ENCODE results near the gene RASA3.

Gene RASA3

DNA sequence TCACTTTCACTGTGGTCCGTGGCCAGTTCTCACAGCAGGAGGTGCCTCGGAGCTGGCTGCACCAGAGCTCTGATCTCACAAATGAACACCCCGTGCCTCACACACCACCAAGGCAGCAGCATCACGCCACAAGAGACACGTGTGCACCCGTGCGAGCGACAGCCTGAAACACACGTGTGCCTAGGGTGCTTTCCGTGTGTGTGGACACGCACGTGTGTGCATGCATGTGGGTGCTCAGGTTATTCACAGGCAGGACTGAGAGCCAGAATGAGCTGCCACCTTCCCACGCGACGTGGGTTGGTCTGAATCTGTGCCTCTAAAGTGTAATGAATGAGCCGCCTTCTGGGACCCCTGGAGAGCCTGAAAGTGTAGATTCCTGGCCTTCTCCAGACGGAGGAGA lies 90.9 kb downstream of the RASA3 start:
- no peak for DNase-seq (ENCODE audit: extremely low read depth, low read depth)
- TF ChIP-seq, protein P1, sequence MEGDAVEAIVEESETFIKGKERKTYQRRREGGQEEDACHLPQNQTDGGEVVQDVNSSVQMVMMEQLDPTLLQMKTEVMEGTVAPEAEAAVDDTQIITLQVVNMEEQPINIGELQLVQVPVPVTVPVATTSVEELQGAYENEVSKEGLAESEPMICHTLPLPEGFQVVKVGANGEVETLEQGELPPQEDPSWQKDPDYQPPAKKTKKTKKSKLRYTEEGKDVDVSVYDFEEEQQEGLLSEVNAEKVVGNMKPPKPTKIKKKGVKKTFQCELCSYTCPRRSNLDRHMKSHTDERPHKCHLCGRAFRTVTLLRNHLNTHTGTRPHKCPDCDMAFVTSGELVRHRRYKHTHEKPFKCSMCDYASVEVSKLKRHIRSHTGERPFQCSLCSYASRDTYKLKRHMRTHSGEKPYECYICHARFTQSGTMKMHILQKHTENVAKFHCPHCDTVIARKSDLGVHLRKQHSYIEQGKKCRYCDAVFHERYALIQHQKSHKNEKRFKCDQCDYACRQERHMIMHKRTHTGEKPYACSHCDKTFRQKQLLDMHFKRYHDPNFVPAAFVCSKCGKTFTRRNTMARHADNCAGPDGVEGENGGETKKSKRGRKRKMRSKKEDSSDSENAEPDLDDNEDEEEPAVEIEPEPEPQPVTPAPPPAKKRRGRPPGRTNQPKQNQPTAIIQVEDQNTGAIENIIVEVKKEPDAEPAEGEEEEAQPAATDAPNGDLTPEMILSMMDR (IDR thresholded peaks at IDR 0.05; ENCODE audit: low read depth, low read length, missing control alignments), result no peak
- H3K4me3 ChIP-seq (replicated peaks; ENCODE audit: low read depth, low read length), result no peak overlapping the region

DNA sequence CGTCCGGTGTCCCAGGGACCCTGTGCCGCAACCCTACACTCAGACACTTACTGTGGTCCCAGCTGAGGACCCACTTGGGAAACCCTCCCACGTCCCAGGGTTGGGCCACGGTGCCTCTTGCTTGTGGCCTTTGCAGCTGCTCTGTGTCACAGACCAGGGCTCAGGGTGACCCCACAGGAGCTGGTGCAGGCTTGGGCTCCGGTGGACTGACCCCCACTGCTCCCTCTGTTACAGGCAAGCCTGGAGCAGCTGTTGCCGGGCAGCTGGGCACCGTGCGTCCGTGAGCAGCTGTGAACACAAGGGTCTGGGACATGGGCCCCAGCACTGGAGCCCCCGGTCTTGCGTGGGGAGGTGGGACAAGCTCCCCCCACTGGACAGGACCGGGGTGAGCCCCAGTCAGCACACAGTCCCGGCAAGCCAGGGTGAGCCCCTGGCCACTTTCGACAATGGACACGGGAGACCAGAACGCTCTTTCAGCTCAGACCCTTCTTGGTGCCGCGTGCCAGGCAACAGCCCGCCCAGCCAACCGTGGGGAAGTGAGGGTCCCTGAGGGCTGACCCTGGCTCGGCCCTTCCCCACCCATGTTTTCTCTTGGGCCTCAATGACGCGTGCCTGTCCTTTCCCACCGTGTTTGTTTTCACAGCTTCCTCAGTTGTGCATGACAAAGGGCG lies 92.8 kb downstream of the RASA3 start:
- TF ChIP-seq, protein P1 (IDR thresholded peaks at IDR 0.05; ENCODE audit: low read depth, low read length, missing control alignments), result no peak
- no peak overlapping the region for H3K4me3 ChIP-seq (replicated peaks; ENCODE audit: low read depth, low read length)
- DNase-seq (ENCODE audit: extremely low read depth, low read depth), result no peak

DNA sequence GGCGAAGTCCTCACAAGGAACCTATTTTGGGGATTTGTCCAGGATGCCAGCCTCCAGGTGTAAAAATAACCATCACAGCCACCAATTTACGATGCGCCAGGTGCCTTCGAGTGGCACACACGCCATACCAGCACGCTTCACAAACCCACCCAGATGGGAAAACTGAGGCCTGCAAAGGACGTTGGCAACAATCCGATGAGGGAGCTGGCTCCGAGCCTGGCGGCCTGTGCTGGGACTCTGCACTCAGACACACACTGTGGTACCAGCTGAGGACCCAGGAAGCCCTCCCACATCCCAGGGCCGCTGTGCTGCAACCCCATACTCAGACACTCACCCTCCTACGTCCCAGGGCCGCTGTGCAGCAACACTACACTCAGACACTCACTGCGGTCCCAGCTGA lies 93.5 kb downstream of the RASA3 start:
- H3K4me3 ChIP-seq (replicated peaks; ENCODE audit: low read depth, low read length), result no peak overlapping the region
- no peak for DNase-seq (ENCODE audit: extremely low read depth, low read depth)
- TF ChIP-seq, protein P1 (IDR thresholded peaks at IDR 0.05; ENCODE audit: low read depth, low read length, missing control alignments), result no peak

DNA sequence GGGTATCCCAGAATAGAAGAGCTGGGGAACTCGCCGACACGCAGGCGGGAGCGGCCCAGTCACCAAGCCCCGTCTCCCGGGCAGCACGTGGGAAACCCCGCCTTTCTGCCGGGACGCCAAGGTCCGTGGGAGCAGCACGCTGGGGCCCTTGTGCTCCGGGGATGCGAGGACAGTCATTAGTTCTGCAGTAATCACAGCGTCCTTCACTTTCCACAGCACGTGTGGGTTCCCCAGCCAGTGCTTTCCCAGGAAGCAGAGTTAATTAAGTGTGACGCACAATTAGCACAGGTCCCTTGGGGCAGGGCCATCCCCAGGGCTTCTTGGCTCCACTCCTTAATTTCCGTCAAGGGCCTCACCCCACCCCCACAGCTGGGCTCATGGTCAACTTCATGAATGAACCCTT lies 94.2 kb downstream of the RASA3 start:
- TF ChIP-seq, protein P1 (IDR thresholded peaks at IDR 0.05; ENCODE audit: low read depth, low read length, missing control alignments), result no peak
- H3K4me3 ChIP-seq (replicated peaks; ENCODE audit: low read depth, low read length), result no peak overlapping the region
- DNase-seq (ENCODE audit: extremely low read depth, low read depth), result no peak

DNA sequence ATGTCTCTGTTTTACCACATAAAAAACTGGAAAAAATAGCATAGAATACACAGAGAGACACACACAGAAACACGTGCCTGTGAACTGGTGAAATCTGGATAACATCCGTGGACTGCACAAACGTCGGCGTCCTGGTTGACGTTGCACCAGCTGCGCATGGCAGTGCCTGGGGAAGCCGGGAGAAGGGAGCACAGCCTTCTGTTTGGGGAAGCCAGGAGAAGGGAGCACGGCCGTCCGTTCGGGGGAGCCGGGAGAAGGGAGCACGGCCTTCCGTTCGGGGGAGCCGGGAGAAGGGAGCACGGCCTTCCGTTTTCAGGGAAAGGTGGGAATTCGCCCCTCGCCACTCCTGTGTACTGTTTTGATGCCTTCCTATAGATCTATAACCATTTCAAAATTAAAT lies 94.7 kb downstream of the RASA3 start:
- DNase-seq (ENCODE audit: extremely low read depth, low read depth), result no peak
- H3K4me3 ChIP-seq (replicated peaks; ENCODE audit: low read depth, low read length), result no peak overlapping the region
- TF ChIP-seq, protein P1 (IDR thresholded peaks at IDR 0.05; ENCODE audit: low read depth, low read length, missing control alignments), result no peak

DNA sequence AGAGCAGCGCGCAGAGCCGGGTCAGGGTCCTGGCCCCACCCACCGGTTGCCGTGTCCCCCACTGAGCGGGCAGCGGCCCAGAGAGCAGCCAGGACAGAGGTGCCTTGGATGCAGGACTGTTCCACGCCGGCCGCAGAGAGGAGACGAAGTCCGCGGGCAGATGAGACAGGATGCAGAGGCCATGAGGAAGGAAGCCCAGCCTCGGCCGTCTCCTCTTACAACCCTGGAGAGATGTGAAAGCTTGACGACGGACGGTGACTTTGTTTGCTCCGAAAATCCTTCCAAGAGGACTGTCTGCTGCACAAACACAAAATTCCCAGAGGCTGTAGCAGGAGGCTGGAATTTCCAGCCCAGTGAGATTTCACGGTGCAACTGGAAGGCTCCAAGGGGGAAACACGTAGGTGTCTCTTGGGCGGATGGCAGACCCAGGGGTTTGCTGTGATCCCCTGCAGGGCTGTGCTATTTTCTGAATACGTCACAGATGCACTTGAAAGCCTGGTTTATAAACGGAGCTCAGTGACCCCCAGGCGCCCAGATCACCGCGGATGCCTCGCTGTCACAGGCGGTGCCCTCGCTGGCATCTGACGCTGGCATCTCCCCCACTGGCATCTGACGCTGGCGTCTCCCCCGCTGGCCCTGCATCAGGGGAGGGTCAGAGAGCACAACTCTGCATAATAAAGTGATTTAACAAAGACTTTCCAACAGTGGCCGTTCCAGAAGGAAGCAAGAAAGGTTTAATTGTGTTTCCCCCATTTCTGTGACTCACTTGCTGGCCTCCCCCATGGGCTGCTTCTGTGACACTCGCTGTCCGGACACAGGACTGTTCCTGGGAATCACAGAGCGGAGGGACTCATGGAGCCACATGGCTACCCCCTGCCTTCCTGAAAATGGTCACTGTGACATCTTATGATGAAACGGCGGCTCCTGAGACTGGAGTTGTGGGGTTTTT lies 96.6 kb downstream of the RASA3 start:
- TF ChIP-seq, protein P1 (IDR thresholded peaks at IDR 0.05; ENCODE audit: low read depth, low read length, missing control alignments), result no peak
- no peak overlapping the region for H3K4me3 ChIP-seq (replicated peaks; ENCODE audit: low read depth, low read length)
- DNase-seq (ENCODE audit: extremely low read depth, low read depth), result no peak
